G401.6 (cell line): ENCODE data around the gene TM4SF1.

ENCODE experiments used
- FAIRE-seq: peaks from 2 replicates; lab custom pipeline; 2012; peaks lifted over from hg19 to GRCh38; lab: Jason Lieb, UNC

The TM4SF1 gene, protein sequence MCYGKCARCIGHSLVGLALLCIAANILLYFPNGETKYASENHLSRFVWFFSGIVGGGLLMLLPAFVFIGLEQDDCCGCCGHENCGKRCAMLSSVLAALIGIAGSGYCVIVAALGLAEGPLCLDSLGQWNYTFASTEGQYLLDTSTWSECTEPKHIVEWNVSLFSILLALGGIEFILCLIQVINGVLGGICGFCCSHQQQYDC

DNA sequence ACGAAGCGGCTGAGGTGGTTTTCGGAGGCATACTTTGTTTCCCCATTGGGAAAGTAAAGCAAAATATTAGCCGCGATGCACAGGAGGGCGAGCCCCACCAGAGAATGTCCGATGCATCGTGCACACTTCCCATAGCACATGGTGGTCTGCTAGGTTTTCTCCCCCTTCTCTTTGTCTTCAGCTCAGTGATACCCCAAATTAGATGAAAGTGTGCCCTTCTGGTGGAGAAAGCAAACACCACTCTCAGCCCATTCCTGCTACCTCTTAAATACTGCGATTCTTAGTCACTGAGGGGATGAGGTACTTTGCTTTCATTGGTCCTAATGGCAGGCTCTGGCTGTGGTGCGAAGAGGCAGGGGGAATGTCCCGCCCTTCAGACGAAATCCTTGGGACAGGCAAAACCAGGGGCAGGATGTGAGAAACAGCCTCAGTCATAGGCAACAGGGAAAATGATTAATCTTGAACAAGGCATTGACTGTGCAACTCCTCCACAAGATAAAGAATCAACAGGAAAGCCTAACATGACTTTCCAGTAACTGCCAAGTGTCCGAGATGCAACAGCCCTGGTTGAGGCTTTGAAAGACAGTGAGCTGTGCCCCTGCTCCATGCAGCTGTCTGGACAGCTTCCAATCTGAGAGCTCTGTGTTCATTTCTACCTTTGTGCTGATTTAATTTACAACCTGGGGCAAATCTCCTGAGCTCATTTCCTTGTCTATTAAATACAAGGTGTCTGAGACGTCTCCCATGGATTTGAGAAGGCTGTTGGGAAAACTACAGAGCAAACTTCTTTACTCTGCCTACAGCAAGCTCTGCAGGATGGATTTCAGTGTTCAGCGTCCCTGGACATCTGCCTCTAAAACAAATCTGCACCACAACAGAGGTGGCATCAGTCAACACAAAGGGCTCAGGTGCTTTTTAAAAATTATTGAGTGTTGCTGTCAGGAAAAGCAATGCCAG, at the start of gene TM4SF1:
Gene TM4SF1, minus strand, starts transcription at position 242 of the 957 bp plus-strand sequence. Its CDS starts 102 bp downstream, at position 140.
- FAIRE-seq, result peak; percentile 98

DNA sequence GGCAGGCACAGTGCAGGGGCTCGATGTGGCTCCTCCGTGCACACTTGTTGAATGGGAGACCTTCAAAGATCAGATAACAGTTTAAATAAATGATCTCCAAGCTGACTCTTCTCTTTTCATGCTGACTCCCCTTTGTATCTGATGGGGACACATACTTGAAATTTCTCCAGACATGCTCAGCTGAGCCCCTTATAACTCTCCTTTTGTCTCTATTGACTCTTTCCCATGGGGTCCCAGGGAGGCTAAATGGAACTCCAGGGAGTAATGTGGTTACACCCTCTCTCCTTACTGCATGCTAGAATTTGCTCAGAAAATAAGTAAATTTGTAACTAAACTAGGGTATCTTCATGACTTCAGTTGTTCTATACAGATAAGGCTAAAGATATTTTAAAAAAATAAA, 48.9 kb upstream of the TM4SF1 start:
- no peak for FAIRE-seq

DNA sequence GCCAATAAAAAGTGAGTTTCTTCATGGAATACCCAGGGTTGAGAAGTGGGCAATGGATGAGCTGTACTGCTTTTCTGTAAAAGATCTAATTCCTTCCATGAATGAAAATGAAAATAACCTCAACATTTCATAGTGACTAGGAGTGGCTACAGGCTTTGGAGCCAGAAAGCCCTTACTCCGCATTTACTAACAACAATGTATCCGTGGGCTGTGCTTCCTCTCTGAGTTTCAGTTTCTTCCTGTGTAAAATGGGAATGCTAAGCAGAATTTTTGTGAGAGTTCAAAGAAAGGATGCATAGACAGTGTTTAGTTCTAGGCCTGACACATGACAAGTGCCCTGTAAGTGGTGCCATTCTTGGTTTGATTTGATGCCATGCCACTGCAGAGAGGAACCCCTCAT, 47.5 kb upstream of the TM4SF1 start:
- FAIRE-seq, result no peak

DNA sequence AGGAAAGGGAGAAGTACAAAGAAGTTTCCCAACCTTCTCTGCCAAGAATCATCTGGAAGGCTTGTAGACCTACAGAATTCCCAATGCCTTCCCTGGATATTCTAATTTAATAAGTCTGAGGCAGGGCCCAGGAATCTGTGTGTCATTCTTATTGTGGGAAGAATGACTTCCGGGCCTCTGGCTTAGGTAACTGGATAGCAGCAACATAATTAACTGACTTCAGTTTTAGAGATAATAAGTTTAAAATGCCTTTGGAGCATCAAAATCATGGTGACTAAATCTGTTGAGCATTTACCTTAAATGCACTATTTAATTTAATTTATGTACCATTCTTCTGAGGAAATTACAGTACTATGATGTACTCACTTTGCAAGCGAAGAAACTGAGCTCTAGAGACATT, 44.3 kb upstream of the TM4SF1 start:
- no peak for FAIRE-seq

DNA sequence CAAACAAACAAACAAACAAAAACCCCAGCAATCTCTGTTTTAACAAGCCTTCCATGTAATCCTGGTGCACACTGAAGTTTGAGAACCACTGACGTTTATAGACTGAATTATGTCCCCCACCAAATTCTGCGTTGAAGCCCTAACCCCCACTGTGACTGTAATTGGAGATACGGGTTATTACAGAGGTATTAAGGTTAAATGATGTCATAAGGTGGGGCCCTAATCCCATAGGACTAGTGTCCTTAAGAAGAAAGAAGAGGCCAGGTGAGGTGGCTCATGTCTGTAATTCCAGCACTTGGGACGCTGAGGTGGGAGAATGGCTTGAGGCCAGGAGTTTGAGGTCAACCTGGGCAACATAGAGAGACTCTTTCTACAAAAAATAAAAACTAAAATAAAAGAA, 42.4 kb upstream of the TM4SF1 start:
- no peak for FAIRE-seq

DNA sequence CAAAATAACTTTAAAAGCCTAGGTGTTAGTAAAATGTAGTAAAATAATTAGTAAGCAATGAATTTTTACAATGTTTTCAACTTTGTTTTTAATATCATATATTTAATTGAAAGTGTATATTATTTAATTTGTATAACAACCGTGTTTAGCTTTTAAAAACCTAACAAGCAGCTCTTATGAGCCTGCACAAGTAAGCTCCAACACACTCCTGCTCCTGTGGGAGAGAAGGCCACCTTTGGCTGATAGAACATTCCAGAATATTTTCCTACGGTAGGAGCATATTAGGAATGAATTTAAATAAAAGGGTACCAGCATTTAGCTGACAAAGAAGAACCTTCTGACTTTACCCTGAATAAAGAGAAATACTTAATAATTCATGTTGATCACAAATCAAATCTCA, 40.3 kb upstream of the TM4SF1 start:
- peak; percentile 60 for FAIRE-seq

DNA sequence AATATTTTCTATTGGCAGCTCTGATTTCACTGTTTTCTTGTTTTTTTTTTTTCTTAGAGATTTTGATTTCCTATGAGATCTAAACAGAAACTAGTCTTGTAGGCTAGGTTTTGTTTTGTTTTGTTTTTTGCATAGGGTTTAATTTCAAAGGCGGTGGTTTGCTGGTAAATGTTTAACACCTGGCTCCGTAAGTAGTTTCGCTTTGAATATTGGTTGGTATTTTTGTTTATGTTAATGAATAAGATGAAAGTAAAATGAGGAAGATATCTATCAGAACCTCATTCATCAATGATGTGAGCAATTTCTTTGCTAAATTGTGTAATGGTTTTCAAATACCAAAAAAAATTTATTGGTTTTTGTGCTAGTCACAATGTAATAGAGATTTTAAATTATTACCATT, 39.7 kb upstream of the TM4SF1 start:
- no peak for FAIRE-seq

DNA sequence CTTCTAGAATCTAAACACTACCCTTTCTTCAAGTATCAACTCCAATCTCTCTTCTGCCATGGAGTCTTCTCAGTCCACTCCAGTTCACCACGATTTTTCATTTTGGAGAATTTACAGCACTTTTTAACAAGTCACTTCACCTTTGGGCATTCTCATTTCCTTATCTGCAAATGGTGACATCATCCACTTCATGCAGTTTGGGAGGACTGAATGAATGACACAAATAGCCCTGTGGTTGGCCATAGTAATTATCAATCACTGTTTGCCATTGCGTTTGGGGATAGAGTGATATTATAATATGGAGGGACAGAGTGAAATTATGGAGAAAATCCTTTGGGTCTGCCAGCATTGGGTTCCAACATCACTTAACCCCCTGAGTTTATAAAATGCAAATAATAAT, 38.0 kb upstream of the TM4SF1 start:
- FAIRE-seq, result no peak

DNA sequence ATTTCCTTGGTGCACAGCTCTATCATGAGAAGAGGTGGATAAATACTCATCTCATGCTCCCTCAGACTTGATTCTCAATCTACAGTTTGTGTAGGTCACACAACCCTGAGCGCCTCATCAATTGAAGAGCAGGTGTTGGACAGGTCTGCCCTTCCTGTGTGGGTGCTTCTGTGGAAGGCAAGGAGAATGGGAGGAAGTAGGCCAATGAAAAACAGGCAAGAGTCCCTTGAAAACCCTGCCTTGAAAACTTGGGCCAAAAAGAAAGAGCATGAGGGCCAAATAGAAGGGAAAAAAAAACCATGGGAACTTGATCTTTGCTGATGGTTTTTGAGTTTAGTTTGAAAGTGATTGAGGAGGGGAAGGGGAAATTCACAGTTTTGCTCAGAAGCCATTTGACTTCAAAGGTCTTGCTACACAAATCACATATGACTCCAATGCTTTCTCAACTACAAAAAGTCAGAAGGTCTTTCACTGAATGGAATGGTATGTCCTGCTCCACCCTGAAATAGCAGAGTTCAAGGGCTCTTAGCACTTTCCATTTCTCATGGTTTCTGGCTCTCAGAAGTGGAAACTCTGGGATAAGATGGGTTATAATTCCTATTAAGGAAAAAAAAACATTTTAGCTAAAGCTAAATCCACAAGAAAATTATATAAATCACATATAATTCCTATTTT, 37.2 kb upstream of the TM4SF1 start:
- no peak for FAIRE-seq

DNA sequence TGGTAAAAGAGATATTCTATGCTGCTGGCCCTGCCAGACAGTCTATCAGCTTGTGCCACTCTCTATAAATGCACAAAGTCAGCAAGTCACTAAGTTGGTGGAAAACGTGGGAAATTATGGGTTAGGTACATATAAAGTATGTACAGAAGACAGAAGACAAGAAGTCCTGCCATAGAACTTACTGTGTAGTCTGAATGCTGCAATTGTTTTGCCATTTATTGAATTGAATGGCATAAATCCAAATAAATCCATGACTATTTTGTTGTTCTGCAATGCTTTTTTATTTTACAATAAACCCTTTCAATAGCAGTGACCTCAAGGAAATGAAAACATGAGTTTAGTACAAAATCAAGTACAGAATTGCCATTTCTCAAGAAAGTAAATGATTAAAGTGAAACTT, 34.1 kb upstream of the TM4SF1 start:
- no peak for FAIRE-seq

DNA sequence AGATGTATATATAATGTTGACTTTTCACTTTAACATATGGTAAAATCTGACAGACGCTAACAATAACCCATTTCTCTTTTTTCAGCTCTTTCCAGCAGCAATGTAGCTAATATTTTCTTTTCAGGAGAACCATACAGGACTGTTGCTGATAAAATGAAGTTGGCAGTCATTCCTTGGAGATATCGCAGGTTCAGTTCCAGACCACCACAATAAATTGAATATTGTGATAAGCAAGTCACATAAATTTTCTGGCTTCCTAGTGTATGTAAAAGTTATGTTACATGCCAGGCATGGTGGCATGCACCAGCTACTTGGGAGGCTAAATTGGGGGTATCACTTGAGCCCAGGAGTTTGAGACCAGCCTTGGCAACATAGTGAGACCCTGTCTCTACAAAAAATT, 31.9 kb upstream of the TM4SF1 start:
- FAIRE-seq, result no peak

DNA sequence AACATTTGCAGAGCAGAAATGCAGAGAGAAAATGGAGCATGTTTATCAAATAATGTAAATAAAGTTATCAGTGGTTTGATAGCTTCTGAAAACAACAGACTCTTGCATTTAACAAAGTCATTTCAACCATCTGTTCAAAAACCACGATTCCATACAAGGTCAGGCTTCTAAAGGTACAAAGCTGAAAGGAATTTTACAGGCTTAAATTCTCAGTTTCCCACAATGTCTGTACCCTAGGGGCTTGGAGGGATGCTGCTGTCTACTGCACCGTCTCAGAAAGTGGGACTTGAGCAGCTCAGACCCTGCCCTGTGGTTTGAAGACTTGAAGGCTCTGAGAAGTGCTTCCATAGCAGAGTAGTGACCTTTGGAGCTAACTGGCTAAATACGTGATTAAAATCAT, 30.4 kb upstream of the TM4SF1 start:
- no peak for FAIRE-seq

DNA sequence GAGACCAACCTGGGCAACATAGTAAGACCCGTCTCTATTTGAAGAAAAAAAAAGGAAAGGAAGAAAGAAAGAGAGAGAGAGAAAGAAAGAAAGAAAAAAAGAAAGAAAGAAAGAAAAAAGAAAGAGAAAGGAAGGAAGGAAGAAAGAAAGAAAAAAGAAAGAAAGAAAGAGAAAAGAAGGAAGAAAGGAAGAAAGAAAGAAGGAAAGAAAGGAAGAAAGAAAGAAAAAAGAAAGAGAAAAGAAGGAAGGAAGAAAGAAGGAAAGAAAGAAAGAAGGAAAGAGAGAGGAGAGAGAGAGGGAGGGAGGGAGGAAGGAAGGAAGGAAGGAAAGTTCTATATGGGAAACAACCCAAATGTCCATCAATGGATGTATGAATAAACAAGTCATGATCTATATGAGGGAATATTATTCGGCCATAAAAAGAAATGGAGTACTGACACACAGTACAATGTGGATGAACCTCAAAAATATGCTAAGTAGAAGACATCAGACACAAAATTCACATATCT, 28.8 kb upstream of the TM4SF1 start:
- FAIRE-seq, result no peak

DNA sequence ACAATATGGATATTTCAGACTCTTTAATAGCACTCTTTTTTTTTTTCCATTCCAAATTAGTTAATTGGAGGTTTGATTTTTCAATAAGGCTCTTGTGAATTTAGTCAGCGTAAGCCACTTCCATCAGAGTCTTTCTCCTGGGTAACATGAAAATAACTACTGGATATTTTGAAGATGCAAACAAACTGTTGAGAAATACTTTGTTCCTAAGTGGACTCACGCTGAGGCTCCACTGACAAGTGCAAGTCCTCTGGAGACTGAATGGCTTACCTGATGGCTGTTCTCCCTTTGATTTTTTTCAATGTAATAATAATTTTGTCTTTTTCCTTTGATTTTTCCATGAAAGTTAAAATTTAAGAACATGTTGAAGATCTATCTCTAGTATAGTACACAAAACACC, 26.0 kb upstream of the TM4SF1 start:
- no peak for FAIRE-seq

DNA sequence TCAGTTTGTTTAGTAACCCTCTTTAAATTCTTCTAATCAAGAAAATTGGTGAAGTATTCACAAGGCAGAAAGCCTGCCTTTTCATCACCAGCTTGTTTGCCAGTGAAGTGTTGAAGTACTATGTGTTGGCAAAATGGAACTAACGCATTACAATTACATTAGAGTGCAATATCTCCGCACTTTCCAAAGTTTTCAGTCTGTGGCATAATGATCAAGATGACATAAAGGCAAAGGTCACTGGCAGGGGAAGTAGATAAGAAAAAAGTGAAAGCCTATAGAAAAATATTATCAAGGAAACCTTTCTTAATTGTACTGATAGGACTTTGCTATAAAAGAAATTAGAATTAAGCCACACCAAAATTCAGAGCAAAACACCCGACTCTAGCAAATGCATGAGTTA, 25.0 kb upstream of the TM4SF1 start:
- no peak for FAIRE-seq

DNA sequence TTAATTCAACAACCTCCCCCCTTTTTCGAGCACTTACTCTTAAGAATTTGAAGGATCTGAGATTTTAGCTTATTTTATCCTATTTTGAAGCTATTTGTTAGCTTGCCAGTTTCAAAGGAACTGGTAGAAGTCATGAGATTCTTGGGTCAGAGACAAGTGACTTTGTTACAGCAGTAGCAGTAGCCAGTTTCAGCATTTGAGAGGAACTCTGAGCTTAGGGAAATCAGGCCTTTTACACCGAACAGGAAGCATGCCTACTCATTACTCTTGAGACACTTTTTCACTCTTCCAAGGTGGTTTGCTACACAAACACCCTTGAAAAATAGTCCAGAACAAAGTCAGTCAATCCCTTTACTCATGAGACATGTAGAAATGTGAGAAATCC, 24.5 kb upstream of the TM4SF1 start:
- FAIRE-seq, result no peak

DNA sequence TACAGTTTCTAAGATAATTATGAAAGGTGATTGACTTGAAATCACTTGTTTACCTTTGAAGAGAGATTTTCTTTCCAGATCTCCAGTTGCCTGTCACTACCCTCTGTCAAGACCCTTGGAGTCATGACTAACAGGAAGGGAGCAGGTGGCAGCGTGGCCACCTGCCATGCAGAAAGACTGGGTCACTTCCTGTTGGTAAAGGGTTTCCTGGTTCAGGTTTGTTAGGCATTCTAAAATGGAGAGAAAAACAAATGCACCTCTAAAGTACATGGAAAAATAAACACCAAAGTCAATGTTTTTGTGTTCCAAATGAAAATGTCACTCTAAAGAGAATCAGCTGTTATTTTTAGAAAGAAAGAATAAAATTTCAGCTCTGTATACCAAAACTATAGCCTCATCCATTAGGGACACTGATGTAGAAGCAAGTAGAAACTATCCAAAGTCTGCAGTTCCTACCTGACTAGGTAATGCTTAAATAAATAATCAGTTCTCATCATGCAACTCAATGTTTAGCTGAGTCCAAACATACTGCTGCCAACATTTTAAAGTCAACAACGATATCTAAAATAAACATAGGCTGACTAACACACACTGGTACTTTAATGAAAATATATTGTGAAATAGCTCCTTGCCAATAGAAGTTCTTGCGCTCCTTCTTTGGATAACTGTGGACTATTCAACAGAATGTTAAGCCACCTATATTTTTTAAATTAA, 23.9 kb upstream of the TM4SF1 start:
- no peak for FAIRE-seq

DNA sequence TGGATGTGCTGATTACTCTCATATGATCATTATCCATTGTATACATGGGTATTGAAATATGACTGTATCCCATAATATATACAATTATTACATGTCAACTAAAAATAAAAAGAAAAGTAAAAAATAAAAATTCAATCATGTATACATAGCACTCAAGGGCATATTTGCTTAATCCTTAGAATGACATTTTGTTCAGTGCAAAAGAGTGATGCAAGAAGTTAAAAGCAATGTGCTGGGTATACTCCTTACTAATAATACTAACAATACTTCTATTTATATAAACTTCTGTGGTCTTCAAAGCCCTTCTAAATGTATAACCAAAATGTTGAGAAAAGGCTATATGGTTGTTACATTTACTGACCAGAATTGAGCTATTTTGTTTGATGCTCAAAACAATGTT, 23.2 kb upstream of the TM4SF1 start:
- no peak for FAIRE-seq

DNA sequence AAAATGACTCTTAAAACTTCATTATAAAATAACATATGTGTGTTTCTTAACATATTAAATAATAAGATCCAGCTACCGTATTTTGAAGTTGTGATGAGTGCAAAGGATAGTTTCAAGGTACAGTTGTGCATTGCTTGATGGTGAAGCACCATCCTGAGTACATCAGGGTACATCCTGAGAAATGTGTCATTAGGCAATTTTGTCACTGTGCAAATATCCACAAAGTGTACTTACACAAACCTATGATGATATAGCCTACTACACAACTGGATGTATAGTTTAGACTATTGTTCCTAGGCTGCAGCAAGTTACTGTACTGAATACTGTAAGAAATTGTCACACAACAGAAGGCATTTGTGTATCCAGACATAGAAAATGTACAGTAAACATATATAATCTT, 20.8 kb upstream of the TM4SF1 start:
- no peak for FAIRE-seq

DNA sequence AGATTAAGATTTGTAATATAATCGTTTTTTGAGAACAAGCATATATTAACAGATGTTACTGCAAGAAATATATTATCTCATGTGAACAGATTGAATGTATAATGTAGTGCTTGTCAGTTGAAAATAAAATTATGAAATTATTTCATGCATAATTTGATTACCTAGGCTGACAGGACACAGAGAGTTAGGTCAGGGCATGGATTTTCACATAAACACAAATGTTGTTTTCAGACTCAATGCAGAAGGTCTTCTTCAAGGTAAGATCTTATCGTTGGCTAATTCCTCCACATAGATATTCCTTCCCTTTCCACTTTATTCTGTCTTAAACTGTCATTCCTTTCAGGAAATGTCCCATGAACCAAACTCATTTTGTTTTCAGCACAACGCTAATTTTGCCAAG, 20.1 kb upstream of the TM4SF1 start:
- peak; percentile 6 for FAIRE-seq

DNA sequence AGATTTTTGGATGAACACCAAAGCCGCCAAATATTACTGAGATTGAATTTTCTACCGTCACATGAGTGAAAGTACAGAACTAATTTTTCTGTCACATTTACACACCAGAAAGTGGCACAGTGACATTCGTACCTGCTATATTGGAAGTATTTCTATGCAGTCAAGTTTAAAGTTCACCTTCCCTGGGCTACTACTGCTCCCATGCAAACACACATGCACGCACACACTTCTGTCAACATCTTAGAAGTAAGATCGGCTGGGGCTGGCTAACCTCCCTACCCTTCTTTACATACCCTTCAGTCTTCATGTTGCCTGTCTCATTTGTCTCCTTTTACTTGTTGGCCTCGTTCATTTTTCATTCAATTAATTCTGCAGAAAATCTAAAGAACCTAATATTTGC, 19.0 kb upstream of the TM4SF1 start:
- no peak for FAIRE-seq
